Astrocyte of the cerebellum (primary cell): Measurements from ENCODE around the gene IPO7.
A peak's percentile ranks its signal among the peaks of the same experiment; 100 is the strongest.
"Not testable (repeated sequence)": the region's sequence is repeated elsewhere in the genome, so short reads cannot be mapped to it uniquely, and the experiment has no call there.

Experiments used
- DNase-seq: peaks from one replicate; pipeline ENCODE4 v3.0.0-alpha.2; 2011; ENCODE audit warnings: low read depth
- H3K4me3 ChIP-seq: 2 replicates; pipeline ENCODE4 v1.5.1; 2011; ENCODE audit warnings: mild to moderate bottlenecking, low read depth, low read length, moderate library complexity
- CTCF ChIP-seq: IDR thresholded peaks from 2 replicates; pipeline ENCODE4 v1.5.1; 2012; ENCODE audit warnings: low read length, low read depth, moderate library complexity, mild to moderate bottlenecking; ENCODE audit errors: missing control alignments
- in situ Hi-C: cut with HindIII; loops from 2 replicates; pipeline ENCODE4 v1.10.0; 2017; ENCODE audit warnings: low sequenced_read_pairs

The IPO7 gene

GRCh38 chr11:9384535-9385326, at the start of gene IPO7:
TSS of gene IPO7 (plus strand) at chr11:9384652. CDS start at chr11:9384764, 112 bp downstream.
- peak; percentile 42 for TF ChIP-seq CTCF
- DNase-seq: peak; percentile 76
- H3K4me3 ChIP-seq: peak within 1 kb of the TSS; percentile 80
- in situ Hi-C loops: no loop called here

DNA sequence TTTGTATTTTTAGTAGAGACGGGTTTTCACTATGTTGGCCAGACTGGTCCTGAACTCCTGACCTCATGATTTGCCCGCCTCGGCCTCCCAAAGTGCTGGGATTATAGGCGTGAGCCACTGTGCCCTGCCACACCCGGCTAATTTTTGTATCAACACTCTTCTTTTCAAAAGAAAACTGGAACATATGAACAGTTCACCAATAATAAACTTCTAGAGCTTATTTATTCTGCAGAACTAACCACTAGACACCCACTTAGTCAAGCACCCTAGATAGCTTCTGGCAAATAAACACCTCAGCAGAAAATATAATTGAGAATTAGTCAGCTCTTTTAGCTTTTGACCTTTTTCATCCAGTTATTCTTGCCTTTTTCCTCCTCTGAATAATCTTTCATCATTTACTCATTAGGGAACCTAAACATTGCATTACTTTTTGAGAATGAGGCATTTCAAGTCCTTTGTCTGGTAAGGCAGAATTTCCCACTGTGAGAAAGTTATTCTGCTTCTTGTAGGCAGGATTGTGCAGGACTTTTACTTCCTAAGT, 42.7 kb upstream of the IPO7 start:
- no peak for DNase-seq
- no peak for TF ChIP-seq CTCF
- H3K4me3 ChIP-seq: no peak overlapping the region
- in situ Hi-C loops: no loop called here

DNA sequence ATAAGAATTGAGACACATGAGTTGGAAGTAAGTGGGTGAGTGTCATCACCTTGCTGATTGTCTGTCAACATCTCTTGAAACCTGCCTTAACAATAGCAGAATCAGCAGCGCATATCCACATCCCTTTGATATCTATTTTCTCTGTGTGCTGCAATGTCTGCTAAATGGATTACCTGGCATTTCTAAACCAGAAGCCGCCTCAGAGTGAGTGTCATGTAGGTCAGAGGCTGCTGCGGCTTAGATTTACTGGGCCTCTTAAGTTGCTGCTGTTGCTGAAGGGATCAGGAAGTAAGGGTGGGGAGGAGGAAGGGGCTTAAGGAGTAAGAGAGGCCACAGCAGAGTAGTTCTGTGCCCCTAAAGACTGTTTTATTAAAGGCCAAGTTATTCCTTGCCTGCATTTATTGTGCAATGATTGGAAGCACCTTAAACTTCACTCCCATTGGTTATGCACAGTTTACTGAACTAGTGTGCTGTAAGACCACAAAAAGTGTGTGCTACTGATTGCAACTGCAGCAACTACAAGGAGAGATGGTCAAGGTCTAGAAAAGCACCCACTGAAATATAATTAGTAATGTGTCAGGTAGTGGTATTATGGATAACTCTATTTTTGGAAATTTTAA, 40.3 kb upstream of the IPO7 start:
- no peak overlapping the region for H3K4me3 ChIP-seq
- no peak for TF ChIP-seq CTCF
- no peak for DNase-seq
- in situ Hi-C loops: no loop called here

DNA sequence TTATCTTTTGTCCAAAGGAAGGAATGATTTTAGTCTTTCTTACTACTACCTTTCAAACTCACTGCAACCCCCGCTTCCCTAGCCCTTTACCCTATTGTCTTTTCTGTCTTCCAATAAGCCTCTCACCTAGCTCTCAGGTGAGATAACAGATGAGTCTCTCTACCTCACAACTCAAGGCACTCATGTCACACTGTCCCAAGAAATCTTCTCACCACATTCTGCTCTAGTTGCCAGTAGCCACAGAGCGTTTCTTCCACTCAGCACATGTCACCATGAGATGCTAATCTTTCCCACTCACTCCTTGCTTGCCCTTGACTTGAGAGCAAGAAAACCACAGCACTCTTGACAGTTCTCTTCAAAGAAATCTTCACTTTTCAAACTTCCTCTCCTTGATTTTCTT, 37.4 kb upstream of the IPO7 start:
- H3K4me3 ChIP-seq: no peak overlapping the region
- no peak for TF ChIP-seq CTCF
- DNase-seq: no peak
- in situ Hi-C loops: no loop called here

DNA sequence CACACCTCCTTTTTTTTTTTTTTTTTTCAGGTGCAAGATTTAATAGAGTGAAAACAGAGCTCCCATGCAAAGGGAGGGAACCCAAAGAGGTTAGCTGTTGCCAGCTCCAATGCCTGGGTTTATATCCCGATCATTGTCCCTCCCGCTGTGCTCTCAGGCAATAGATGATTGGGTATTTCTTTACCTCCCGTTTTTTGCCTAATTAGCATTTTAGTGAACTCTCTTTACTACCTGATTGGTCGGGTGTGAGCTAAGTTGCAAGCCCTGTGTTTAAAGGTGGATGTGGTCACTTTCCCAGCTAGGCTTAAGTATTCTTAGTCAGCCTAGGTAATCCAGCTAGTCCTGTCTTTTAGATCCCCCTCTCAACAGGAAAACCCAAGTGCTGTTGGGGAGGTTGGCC, 36.7 kb upstream of the IPO7 start:
- in situ Hi-C loops, DNase-seq, H3K4me3 ChIP-seq: not testable (repeated sequence)

DNA sequence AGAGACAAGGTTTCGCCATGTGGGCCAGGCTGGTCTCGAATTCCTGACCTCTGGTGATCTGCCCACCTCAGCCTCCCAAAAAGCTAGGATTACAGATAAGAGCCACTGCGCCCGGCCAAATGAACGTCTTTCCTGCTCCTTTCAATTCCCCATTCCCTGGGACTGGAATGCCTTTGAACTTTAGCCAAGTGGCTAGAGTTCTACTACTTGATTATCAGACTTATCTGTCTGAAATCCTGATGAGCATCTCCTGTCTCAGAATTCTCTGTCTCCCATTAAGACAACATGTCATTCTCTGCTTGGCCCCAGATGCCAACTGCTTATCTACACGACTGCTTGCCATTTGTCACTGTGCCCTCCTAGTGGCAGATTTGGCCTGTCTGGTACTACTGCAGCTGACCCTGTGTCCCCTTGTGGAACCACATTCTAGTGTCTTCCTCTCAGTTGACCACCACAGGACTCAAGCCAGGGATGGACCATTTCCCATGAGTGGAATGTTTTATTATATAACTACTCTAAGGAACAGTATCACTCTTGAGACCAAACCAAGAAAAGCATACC, 33.1 kb upstream of the IPO7 start:
- TF ChIP-seq CTCF: no peak
- no peak overlapping the region for H3K4me3 ChIP-seq
- in situ Hi-C loops: no loop called here
- no peak for DNase-seq

DNA sequence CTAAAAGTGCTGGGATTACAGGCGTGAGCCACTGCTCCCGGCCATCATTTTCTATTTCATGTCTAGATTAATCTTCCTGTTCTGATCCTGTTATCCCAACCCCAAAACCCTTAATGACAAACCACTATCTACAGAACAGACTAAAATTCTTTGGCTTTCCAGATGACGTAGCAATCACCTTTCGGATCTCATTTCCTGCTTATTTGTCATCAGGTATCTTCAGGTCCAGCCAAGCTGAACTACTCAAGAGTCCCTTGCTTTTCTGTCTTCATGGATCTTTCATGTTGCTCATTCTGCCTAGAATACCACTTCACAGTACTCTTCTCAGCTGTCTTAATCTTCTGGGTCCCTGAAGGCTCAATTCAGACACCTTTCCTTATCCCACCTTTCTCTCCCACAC, 27.4 kb upstream of the IPO7 start:
- no peak for DNase-seq
- in situ Hi-C loops: no loop called here
- no peak for TF ChIP-seq CTCF
- no peak overlapping the region for H3K4me3 ChIP-seq

- H3K4me3 ChIP-seq, in situ Hi-C loops: not testable (repeated sequence)
Measured at GRCh38 chr11:9360862-9361622, 23.4 kb upstream of the IPO7 start.

More at GRCh38 chr11:9360862-9361622, 23.4 kb upstream of the IPO7 start:
- not testable (repeated sequence) for DNase-seq
